Neural cell (in vitro differentiated cells): Measurements from ENCODE around the gene ADPRHL1. TPM values are rescaled to one million over a fixed set of nuclear protein-coding genes. Genes with fewer than 3 reads are reported as not detected.

Experiments used
- H2AFZ ChIP-seq: fragments of 200-600, 300-800 bp; sonication (generic), shearing (Covaris generic); 2 replicates; pipeline ENCODE4 v1.6.0; 2014; ENCODE audit warnings: low read depth, mild to moderate bottlenecking, antibody characterized with exemption, low read length, moderate library complexity
- H3F3A ChIP-seq: fragments of 200-600 bp; shearing (Covaris generic); 2 replicates; pipeline ENCODE4 v1.6.1; 2016; ENCODE audit warnings: mild to moderate bottlenecking, moderate library complexity, mixed read lengths, antibody characterized with exemption, low read length; ENCODE audit not compliant: insufficient read depth, poor library complexity, severe bottlenecking
- H3K27ac ChIP-seq: fragments of 200-600, 300-800 bp; sonication (generic), shearing (Covaris generic); 2 replicates; pipeline ENCODE4 v1.5.1; 2014; ENCODE audit warnings: mild to moderate bottlenecking, low read length, moderate library complexity
- H3K27me3 ChIP-seq: fragments of 300-800, 200-600 bp; sonication (generic), shearing (Covaris generic); 2 replicates; pipeline ENCODE4 v1.6.0; 2014; ENCODE audit warnings: mild to moderate bottlenecking, low read depth, low read length, moderate library complexity; ENCODE audit not compliant: insufficient read depth
- H3K36me3 ChIP-seq: fragments of 300-800, 200-600 bp; sonication (generic), shearing (Covaris generic); 2 replicates; pipeline ENCODE4 v1.5.1; 2014; ENCODE audit warnings: mild to moderate bottlenecking, antibody characterized with exemption, low read length, moderate library complexity; ENCODE audit not compliant: insufficient read depth
- H3K4me2 ChIP-seq: fragments of 300-800, 200-600 bp; sonication (generic), shearing (Covaris generic); 2 replicates; pipeline ENCODE4 v1.6.0; 2014; ENCODE audit warnings: mild to moderate bottlenecking, low read length
- H3K4me3 ChIP-seq: fragments of 300-800, 200-600 bp; sonication (generic), shearing (Covaris generic); 2 replicates; pipeline ENCODE4 v1.5.1; 2014; ENCODE audit warnings: mild to moderate bottlenecking, low read length, moderate library complexity
- H3K79me2 ChIP-seq: fragments of 200-600 bp; shearing (Covaris generic); replicated peaks from 2 replicates; pipeline ENCODE4 v1.6.0; 2014; ENCODE audit warnings: mild to moderate bottlenecking, low read length, moderate library complexity; ENCODE audit not compliant: insufficient read depth
- H3K9ac ChIP-seq: fragments of 300-800, 200-600 bp; sonication (generic), shearing (Covaris generic); 2 replicates; pipeline ENCODE4 v1.6.1; 2016; ENCODE audit warnings: mild to moderate bottlenecking, low read length, mixed read lengths
- H3K9me2 ChIP-seq: fragments of 200-600 bp; shearing (Covaris generic); 2 replicates; pipeline ENCODE4 v1.6.1; 2016; ENCODE audit warnings: mild to moderate bottlenecking, low read length, mixed read lengths; ENCODE audit not compliant: insufficient read depth
- H3K9me3 ChIP-seq: fragments of 200-600, 300-800 bp; sonication (generic), shearing (Covaris generic); 2 replicates; pipeline ENCODE4 v1.6.1; 2016; ENCODE audit warnings: mild to moderate bottlenecking, mixed run types, low read length, moderate library complexity, mixed read lengths
- H4K20me1 ChIP-seq: fragments of 200-600 bp; shearing (Covaris generic); 2 replicates; pipeline ENCODE4 v1.6.1; 2016; ENCODE audit warnings: mild to moderate bottlenecking, mixed run types; ENCODE audit not compliant: insufficient read depth
- EP300 ChIP-seq: fragments of 450-650 bp; conservative IDR thresholded peaks from 2 replicates; pipeline ENCODE4 v1.6.1; 2014; ENCODE audit warnings: antibody characterized with exemption, mild to moderate bottlenecking, moderate library complexity; ENCODE audit not compliant: poor library complexity, severe bottlenecking
- EZH2 ChIP-seq: fragments of 200-600, 300-800 bp; shearing (Covaris generic), sonication (generic); IDR thresholded peaks from 2 replicates; pipeline ENCODE4 v1.6.1; 2014; ENCODE audit warnings: antibody characterized with exemption, low read length, borderline replicate concordance, mild to moderate bottlenecking; ENCODE audit not compliant: insufficient read depth, poor library complexity, severe bottlenecking
- MXI1 ChIP-seq: fragments of 450-650 bp; conservative IDR thresholded peaks from 2 replicates; pipeline ENCODE4 v1.6.1; 2014; ENCODE audit warnings: antibody characterized with exemption, mild to moderate bottlenecking; ENCODE audit not compliant: poor library complexity, severe bottlenecking
- POLR2AphosphoS5 ChIP-seq: IDR thresholded peaks from 2 replicates; pipeline ENCODE4 v1.6.1; 2012
- RAD21 ChIP-seq: fragments of 450-650 bp; conservative IDR thresholded peaks from 2 replicates; pipeline ENCODE4 v1.6.1; 2014; ENCODE audit warnings: antibody characterized with exemption, mild to moderate bottlenecking, moderate library complexity
- SMC3 ChIP-seq: fragments of 450-650 bp; conservative IDR thresholded peaks from 2 replicates; pipeline ENCODE4 v1.6.1; 2014; ENCODE audit warnings: antibody characterized with exemption, mild to moderate bottlenecking, moderate library complexity; ENCODE audit not compliant: poor library complexity
- TAF1 ChIP-seq: IDR thresholded peaks from 2 replicates; pipeline ENCODE4 v1.6.1; 2012; ENCODE audit warnings: low read depth
- polyA plus RNA-seq: library from polyadenylated mRNA; depleted of rRNA; stranded (reverse); fragments of >200 nt; gene quantifications from 2 replicates; pipeline ENCODE4 v1.2.3, GENCODE V29; 2014
- TF ChIP-seq, protein P1 (sequence below): IDR thresholded peaks from 2 replicates; pipeline ENCODE4 v1.6.1; 2012; ENCODE audit warnings: borderline replicate concordance
- TF ChIP-seq, protein P2 (sequence below): fragments of 450-650 bp; IDR thresholded peaks from 2 replicates; pipeline ENCODE4 v1.5.1; 2014; ENCODE audit warnings: antibody characterized with exemption, mild to moderate bottlenecking, moderate library complexity; ENCODE audit not compliant: poor library complexity, severe bottlenecking

Gene ADPRHL1
- polyA plus RNA-seq, 1 donor from 2014 or later: 1.1 TPM

DNA sequence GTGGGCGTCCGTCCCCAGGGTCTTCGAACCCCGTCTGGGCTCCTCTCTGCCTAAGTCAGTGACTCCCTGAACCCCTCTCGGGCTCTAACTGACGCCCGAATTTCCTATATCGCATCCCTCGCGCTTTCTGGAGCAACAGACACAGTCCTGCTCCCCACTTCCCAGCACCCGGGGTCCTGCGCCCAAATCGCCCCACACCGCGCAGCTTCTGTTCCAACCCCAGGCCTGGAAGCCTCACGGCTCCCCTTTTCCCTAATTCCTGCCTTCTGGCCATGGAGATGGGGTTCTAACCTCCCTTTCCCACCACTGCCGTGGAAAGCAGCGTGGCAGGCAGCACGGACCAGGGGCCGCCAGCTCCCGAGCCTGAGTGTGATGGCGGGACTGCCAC, 87.7 kb downstream of the ADPRHL1 start:
- Histone ChIP-seq H4K20me1 (no peaks in the 10 kb centered on the region), H3K27me3 (peaks cover 14% of the 10 kb centered on the region), H3K9me3 (no peaks in the 10 kb centered on the region), H3K36me3 (no peaks in the 10 kb centered on the region), H3K27ac (no peak overlapping the region), H3K4me3 (no peak overlapping the region), H3K79me2 (no peaks in the 10 kb centered on the region), H3K4me2 (no peak overlapping the region), H2AFZ (no peak overlapping the region), H3K9ac (no peak overlapping the region), H3K9me2 (no peaks in the 10 kb centered on the region), H3F3A (no peaks in the 10 kb centered on the region)
- TF ChIP-seq, protein P1, sequence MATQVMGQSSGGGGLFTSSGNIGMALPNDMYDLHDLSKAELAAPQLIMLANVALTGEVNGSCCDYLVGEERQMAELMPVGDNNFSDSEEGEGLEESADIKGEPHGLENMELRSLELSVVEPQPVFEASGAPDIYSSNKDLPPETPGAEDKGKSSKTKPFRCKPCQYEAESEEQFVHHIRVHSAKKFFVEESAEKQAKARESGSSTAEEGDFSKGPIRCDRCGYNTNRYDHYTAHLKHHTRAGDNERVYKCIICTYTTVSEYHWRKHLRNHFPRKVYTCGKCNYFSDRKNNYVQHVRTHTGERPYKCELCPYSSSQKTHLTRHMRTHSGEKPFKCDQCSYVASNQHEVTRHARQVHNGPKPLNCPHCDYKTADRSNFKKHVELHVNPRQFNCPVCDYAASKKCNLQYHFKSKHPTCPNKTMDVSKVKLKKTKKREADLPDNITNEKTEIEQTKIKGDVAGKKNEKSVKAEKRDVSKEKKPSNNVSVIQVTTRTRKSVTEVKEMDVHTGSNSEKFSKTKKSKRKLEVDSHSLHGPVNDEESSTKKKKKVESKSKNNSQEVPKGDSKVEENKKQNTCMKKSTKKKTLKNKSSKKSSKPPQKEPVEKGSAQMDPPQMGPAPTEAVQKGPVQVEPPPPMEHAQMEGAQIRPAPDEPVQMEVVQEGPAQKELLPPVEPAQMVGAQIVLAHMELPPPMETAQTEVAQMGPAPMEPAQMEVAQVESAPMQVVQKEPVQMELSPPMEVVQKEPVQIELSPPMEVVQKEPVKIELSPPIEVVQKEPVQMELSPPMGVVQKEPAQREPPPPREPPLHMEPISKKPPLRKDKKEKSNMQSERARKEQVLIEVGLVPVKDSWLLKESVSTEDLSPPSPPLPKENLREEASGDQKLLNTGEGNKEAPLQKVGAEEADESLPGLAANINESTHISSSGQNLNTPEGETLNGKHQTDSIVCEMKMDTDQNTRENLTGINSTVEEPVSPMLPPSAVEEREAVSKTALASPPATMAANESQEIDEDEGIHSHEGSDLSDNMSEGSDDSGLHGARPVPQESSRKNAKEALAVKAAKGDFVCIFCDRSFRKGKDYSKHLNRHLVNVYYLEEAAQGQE: no peak
- TF ChIP-seq SMC3: no peak
- no peak for TF ChIP-seq TAF1
- no peak for TF ChIP-seq RAD21
- no peak for TF ChIP-seq EZH2
- TF ChIP-seq MXI1: no peak
- TF ChIP-seq POLR2AphosphoS5: no peak

GRCh38 chr13:113364901-113365582, 88.2 kb downstream of the ADPRHL1 start:
- no peak overlapping the region for H3K9ac ChIP-seq
- no peaks in the 10 kb centered on the region for H3K36me3 ChIP-seq
- TF ChIP-seq SMC3 (no peak), TAF1 (no peak), MXI1 (no peak), POLR2AphosphoS5 (no peak), EP300 (no peak), EZH2 (no peak), RAD21 (no peak)
- TF ChIP-seq, protein P1: no peak
- TF ChIP-seq, protein P2, sequence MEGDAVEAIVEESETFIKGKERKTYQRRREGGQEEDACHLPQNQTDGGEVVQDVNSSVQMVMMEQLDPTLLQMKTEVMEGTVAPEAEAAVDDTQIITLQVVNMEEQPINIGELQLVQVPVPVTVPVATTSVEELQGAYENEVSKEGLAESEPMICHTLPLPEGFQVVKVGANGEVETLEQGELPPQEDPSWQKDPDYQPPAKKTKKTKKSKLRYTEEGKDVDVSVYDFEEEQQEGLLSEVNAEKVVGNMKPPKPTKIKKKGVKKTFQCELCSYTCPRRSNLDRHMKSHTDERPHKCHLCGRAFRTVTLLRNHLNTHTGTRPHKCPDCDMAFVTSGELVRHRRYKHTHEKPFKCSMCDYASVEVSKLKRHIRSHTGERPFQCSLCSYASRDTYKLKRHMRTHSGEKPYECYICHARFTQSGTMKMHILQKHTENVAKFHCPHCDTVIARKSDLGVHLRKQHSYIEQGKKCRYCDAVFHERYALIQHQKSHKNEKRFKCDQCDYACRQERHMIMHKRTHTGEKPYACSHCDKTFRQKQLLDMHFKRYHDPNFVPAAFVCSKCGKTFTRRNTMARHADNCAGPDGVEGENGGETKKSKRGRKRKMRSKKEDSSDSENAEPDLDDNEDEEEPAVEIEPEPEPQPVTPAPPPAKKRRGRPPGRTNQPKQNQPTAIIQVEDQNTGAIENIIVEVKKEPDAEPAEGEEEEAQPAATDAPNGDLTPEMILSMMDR: no peak
- no peaks in the 10 kb centered on the region for H3F3A ChIP-seq
- H3K27ac ChIP-seq: no peak overlapping the region
- no peaks in the 10 kb centered on the region for H3K79me2 ChIP-seq
- no peak overlapping the region for H2AFZ ChIP-seq
- H4K20me1 ChIP-seq: no peaks in the 10 kb centered on the region
- H3K9me3 ChIP-seq: no peaks in the 10 kb centered on the region
- H3K4me3 ChIP-seq: no peak overlapping the region
- no peak overlapping the region for H3K4me2 ChIP-seq
- H3K9me2 ChIP-seq: no peaks in the 10 kb centered on the region
- peaks cover 14% of the 10 kb centered on the region for H3K27me3 ChIP-seq
